B cell (primary cell): ENCODE measurements around the gene MYLK4. TPM values are rescaled to one million over a fixed set of nuclear protein-coding genes. Genes with fewer than 3 reads are reported as not detected.

ENCODE experiments used
- ATAC-seq: fragments of 200-7000 bp; cut with Tn5 transposase; one replicate; pipeline ENCODE4 v1.10.0; 2021; ENCODE audit warnings: low read depth, mild to moderate bottlenecking, moderate number of reproducible peaks, moderate library complexity
- CTCF ChIA-PET: fragments of 350-600 bp; sonication (Branson Sonifier 250); formaldehyde crosslinking; loops from one replicate; lab custom pipeline; 2021; ENCODE audit warnings: antibody characterized with exemption, inconsistent platforms; lab: Charles Lee
- POLR2A ChIA-PET: fragments of 350-600 bp; sonication (Branson Sonifier 250); formaldehyde crosslinking; loops from one replicate; lab custom pipeline; 2021; ENCODE audit warnings: antibody characterized with exemption; lab: Charles Lee
- DNase-seq: peaks from one replicate; pipeline ENCODE4 v3.0.0; 2013
- H2AFZ ChIP-seq: 2 replicates; pipeline ENCODE4 v1.6.1; 2012; ENCODE audit warnings: mild to moderate bottlenecking, low read depth, low read length; ENCODE audit not compliant: insufficient read depth, poor library complexity, severe bottlenecking
- H3K27ac ChIP-seq, 2 donors: 1 replicate in 1 of 2; 2 replicates in 1 of 2; pipeline ENCODE4 v1.5.1; 2012 to 2013; ENCODE audit warnings: low read length in 2 of 2, mild to moderate bottlenecking in 2 of 2, moderate library complexity in 1 of 2
- H3K27me3 ChIP-seq, 4 experiments: fragments of 200-600 bp in 1 of 4; sonication (generic) in 1 of 4; replicated peaks in 1 of 4; 1 replicate in 2 of 4; 2 replicates in 2 of 4; pipeline versions ENCODE4 v1.6.1 to v1.7.0; 2013 to 2016; ENCODE audit warnings: low read length in 3 of 4, mild to moderate bottlenecking in 2 of 4, mixed read lengths in 1 of 4, moderate library complexity in 1 of 4; ENCODE audit not compliant: insufficient read depth in 4 of 4, control insufficient read depth in 3 of 4; ENCODE audit errors: control extremely low read depth in 1 of 4
- H3K36me3 ChIP-seq, 2 experiments: replicated peaks in 1 of 2; 1 replicate in 1 of 2; 2 replicates in 1 of 2; pipeline versions ENCODE4 v1.6.1 to v1.7.1; 2013; ENCODE audit warnings: low read length in 1 of 2; ENCODE audit not compliant: insufficient read depth in 2 of 2, control insufficient read depth in 1 of 2; ENCODE audit errors: control extremely low read depth in 1 of 2, extremely low read depth in 1 of 2
- H3K4me1 ChIP-seq, 2 donors: fragments of 200-600 bp in 1 of 2; sonication (generic) in 1 of 2; 1 replicate in 1 of 2; 2 replicates in 1 of 2; pipeline versions ENCODE4 v1.5.1 to v1.6.1; 2013 to 2017; ENCODE audit warnings: low read length in 2 of 2; ENCODE audit not compliant: control insufficient read depth in 2 of 2, insufficient read depth in 2 of 2
- H3K4me2 ChIP-seq: replicated peaks from 2 replicates; pipeline ENCODE3; 2012; ENCODE audit warnings: mild to moderate bottlenecking, low read depth, low read length; ENCODE audit not compliant: poor library complexity, severe bottlenecking
- H3K4me3 ChIP-seq, 5 experiments: fragments of 200-600 bp in 1 of 5; sonication (generic) in 1 of 5; 1 replicate in 3 of 5; 2 replicates in 2 of 5; pipeline versions ENCODE4 v1.5.1 to v1.7.0; 2011 to 2016; ENCODE audit warnings: low read length in 4 of 5, mild to moderate bottlenecking in 4 of 5, low read depth in 2 of 5, control low read depth in 1 of 5, moderate library complexity in 1 of 5; ENCODE audit not compliant: insufficient read depth in 1 of 5; ENCODE audit errors: control extremely low read depth in 1 of 5, extremely low read depth in 1 of 5
- H3K79me2 ChIP-seq: fragments of 200-600 bp; sonication (generic); one replicate; pipeline ENCODE4 v1.6.0; 2016; ENCODE audit warnings: low read length; ENCODE audit not compliant: control insufficient read depth, insufficient read depth
- H3K9ac ChIP-seq: fragments of 200-600 bp; sonication (generic); 2 replicates; pipeline ENCODE4 v1.6.1; 2017; ENCODE audit warnings: mild to moderate bottlenecking, low read length, moderate library complexity
- H3K9me3 ChIP-seq, 3 donors: one replicate each; pipeline versions ENCODE4 v1.6.1 to v1.7.1; 2013; ENCODE audit warnings: low read length in 2 of 3; ENCODE audit not compliant: control insufficient read depth in 2 of 3, insufficient read depth in 1 of 3; ENCODE audit errors: control extremely low read depth in 1 of 3
- H4K20me1 ChIP-seq: 2 replicates; pipeline ENCODE4 v1.6.0; 2012; ENCODE audit warnings: mild to moderate bottlenecking, low read length; ENCODE audit not compliant: insufficient read depth, control insufficient read depth, poor library complexity, severe bottlenecking
- H3K27ac Mint-ChIP-seq: one replicate; pipeline ENCODE4 v1.8.0; 2021; ENCODE audit warnings: mixed read lengths
- H3K27me3 Mint-ChIP-seq: one replicate; pipeline ENCODE4 v1.8.0; 2021; ENCODE audit warnings: mixed read lengths
- H3K4me1 Mint-ChIP-seq: one replicate; pipeline ENCODE4 v1.8.0; 2021; ENCODE audit warnings: mixed read lengths
- H3K4me3 Mint-ChIP-seq: one replicate; pipeline ENCODE4 v1.8.0; 2021; ENCODE audit warnings: mixed read lengths
- H3K9me3 Mint-ChIP-seq: one replicate; pipeline ENCODE4 v1.8.0; 2022; ENCODE audit warnings: mixed read lengths; ENCODE audit not compliant: insufficient read depth
- EZH2 ChIP-seq: IDR thresholded peaks from 2 replicates; pipeline ENCODE4 v1.6.1; 2012; ENCODE audit warnings: borderline replicate concordance, low read depth, mild to moderate bottlenecking, moderate library complexity, low read length; ENCODE audit not compliant: insufficient read depth, poor library complexity, severe bottlenecking
- WGBS: methylation state at CpG from one replicate; pipeline ENCODE4 v1.1.5; 2013; ENCODE audit warnings: missing lambda C conversion rate; ENCODE audit not compliant: insufficient coverage; 5-methylcytosine and 5-hydroxymethylcytosine counted together
- intact Hi-C: fragments of 100-400 bp; cut with micrococcal nuclease; formaldehyde crosslinking; loops from one replicate; pipeline ENCODE4 v1.10.0; 2022
- polyA plus RNA-seq: library from polyadenylated mRNA; depleted of rRNA; stranded (reverse); fragments of >200 nt; gene quantifications from 2 replicates; pipeline ENCODE4 v1.2.3, GENCODE V29; 2012
- total RNA-seq, 2 donors: library from RNA; stranded (reverse); fragments of 120-200 nt in 1 of 2; gene quantifications; 1 replicate in 1 of 2; 2 replicates in 1 of 2; pipeline versions ENCODE4 v1.2.3 to v1.2.4, GENCODE V29; 2013 to 2022
- TF ChIP-seq, protein P1 (sequence below): fragments of 200-600 bp; IDR thresholded peaks from one replicate; pipeline ENCODE4 v1.8.0; 2022; ENCODE audit warnings: antibody characterized with exemption, mild to moderate bottlenecking

Gene MYLK4
- total and polyA plus RNA-seq, 2 donors (not counting 1 experiment from before 2014, with no cell fraction given), result 0.51 to 1.2 TPM

DNA sequence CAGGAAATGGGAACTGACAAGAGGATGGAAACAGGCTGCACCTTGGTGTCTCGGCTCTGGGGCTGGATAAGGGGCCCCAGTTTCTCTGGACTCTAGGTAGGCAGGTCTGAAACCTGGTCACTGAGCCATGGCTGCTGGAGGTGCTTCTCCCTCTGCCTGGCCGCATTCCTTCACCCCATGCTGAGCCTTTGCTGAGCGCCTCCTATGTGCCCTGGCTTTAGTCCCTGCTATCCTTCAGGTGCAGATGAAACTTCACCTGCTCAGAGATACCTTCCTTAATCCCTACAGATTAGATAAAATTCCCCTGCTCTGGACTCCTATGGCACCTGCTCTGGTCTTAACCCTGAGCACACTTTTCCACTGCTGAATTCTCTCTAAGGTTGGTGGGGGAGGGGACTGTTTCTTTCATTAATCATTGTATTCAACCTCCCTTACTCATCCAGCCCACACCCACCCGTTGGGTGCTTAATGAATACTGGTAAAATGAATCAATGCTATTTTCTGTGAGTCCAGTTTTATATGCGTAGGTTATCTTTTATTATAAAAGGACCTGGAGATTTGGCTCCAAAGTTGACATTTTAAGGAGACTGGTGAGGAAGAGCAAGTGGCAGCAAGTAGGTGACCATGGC, 19.3 kb downstream of the MYLK4 start:
- H3K27me3 Mint-ChIP-seq, result no peaks in the 10 kb centered on the region
- H2AFZ ChIP-seq, result no peak overlapping the region
- WGBS, result 98% methylated on average over 4 of the region's 5 CpGs
- H3K27me3 ChIP-seq, result no peaks in the 10 kb centered on the region
- no peak overlapping the region for H3K4me3 Mint-ChIP-seq
- H3K4me2 ChIP-seq, result no peak overlapping the region
- no peaks in the 10 kb centered on the region for H3K79me2 ChIP-seq
- no peak overlapping the region for H3K27ac Mint-ChIP-seq
- no peak for TF ChIP-seq EZH2
- H3K9me3 Mint-ChIP-seq, result peaks cover 2% of the 10 kb centered on the region
- H3K27ac ChIP-seq, result no peak overlapping the region
- H3K4me3 ChIP-seq, result no peak overlapping the region
- intact Hi-C loops, result loop anchor here (10.0 kb wide), 1 partner anchor 487 kb away; the partner anchor contains the start of gene GMDS
- H3K9me3 ChIP-seq, result peaks cover 1 to 18% (median 18%) of the 10 kb centered on the region in 3 donors
- ATAC-seq (no peak), DNase-seq (no peak)
- no peaks in the 10 kb centered on the region for H3K36me3 ChIP-seq
- H3K4me1 Mint-ChIP-seq, result peaks cover 13% of the 10 kb centered on the region
- ChIA-PET CTCF (interaction anchor here (0.5 to 2.2 kb wide), 2 partner anchors 16 to 879 kb away, joined by 3 to 9 read pairs; no protein-coding TSS in a partner anchor), POLR2A (no interaction called here)
- H3K4me1 ChIP-seq, result peaks cover 10 to 14% of the 10 kb centered on the region in 2 donors
- H3K9ac ChIP-seq, result no peak overlapping the region
- H4K20me1 ChIP-seq, result no peaks in the 10 kb centered on the region

DNA sequence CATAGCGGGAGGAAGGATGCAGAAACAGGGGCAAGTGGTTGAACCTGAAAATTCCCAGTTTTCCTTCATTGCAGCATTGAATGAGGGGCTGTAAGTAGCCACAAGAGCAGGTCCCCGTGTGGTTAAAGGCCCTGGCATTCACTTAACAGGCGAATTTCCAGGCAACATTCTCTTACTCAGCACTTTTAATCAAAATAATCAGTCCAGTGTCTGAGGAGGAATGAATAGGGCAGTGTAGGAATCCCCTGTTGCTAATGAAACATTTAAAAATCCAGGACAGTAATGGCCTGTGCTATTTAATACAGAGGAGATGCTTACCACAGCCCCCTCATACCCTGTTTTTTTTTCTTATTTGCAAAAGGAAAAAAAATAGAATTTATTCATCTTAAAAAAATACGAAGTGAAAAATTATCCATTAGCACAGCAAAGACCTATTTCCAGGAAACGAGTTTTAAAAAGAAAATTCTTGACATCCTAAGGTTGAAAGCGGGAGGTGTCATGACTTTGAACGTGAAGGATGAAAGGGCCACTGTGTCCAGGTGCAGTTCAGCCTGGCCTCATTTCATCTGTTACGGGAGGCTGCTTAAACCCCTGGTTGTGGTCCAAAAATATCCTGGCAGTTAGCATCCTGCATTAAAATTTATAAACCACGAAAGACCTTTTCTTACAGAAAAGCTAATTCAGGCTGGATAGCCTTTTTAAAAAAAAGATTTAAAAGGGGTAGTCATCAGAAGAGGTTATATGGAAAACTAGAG, 20.2 kb downstream of the MYLK4 start:
- H3K9ac ChIP-seq, result no peak overlapping the region
- peaks cover 10 to 16% of the 10 kb centered on the region in 2 donors for H3K4me1 ChIP-seq
- H3K9me3 Mint-ChIP-seq, result peaks cover 2% of the 10 kb centered on the region
- ChIA-PET POLR2A (no interaction called here), CTCF (no interaction called here)
- H3K36me3 ChIP-seq, result no peaks in the 10 kb centered on the region
- no peak overlapping the region for H3K4me3 ChIP-seq
- H3K4me1 Mint-ChIP-seq, result peaks cover 18% of the 10 kb centered on the region
- no peak overlapping the region for H3K4me3 Mint-ChIP-seq
- WGBS, result 61% methylated on average over 5 of the region's 9 CpGs
- intact Hi-C loops, result loop anchor here (10.0 kb wide), 1 partner anchor 486 kb away; the partner anchor contains the start of gene GMDS
- H3K27me3 Mint-ChIP-seq, result no peaks in the 10 kb centered on the region
- H3K9me3 ChIP-seq, result peaks cover 1 to 18% (median 18%) of the 10 kb centered on the region in 3 donors
- TF ChIP-seq, protein P1, sequence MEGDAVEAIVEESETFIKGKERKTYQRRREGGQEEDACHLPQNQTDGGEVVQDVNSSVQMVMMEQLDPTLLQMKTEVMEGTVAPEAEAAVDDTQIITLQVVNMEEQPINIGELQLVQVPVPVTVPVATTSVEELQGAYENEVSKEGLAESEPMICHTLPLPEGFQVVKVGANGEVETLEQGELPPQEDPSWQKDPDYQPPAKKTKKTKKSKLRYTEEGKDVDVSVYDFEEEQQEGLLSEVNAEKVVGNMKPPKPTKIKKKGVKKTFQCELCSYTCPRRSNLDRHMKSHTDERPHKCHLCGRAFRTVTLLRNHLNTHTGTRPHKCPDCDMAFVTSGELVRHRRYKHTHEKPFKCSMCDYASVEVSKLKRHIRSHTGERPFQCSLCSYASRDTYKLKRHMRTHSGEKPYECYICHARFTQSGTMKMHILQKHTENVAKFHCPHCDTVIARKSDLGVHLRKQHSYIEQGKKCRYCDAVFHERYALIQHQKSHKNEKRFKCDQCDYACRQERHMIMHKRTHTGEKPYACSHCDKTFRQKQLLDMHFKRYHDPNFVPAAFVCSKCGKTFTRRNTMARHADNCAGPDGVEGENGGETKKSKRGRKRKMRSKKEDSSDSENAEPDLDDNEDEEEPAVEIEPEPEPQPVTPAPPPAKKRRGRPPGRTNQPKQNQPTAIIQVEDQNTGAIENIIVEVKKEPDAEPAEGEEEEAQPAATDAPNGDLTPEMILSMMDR, result no peak
- no peak for TF ChIP-seq EZH2
- no peak overlapping the region for H3K27ac ChIP-seq
- no peak overlapping the region for H2AFZ ChIP-seq
- DNase-seq, result no peak
- H3K27me3 ChIP-seq, result no peaks in the 10 kb centered on the region
- no peaks in the 10 kb centered on the region for H3K79me2 ChIP-seq
- H3K27ac Mint-ChIP-seq, result no peak overlapping the region
- H4K20me1 ChIP-seq, result no peaks in the 10 kb centered on the region
- no peak overlapping the region for H3K4me2 ChIP-seq
- ATAC-seq, result no peak
